ENCODE data around the gene C7orf57.

The C7orf57 gene

GRCh38 chr7:48006866-48007265, 28.5 kb upstream of the C7orf57 start:
- no peak for TF ChIP-seq SP1 (IDR thresholded peaks at IDR 0.05)
- TF ChIP-seq SUZ12 (IDR thresholded peaks at IDR 0.05): no peak
- TF ChIP-seq PKNOX1 (IDR thresholded peaks at IDR 0.05): no peak
- no peak for TF ChIP-seq FOXA1 (IDR thresholded peaks at IDR 0.05)
- TF ChIP-seq HDGF (IDR thresholded peaks at IDR 0.05; ENCODE audit: borderline replicate concordance): no peak
- no peak for TF ChIP-seq TARDBP (IDR thresholded peaks at IDR 0.05)
- TF ChIP-seq FOXM1 (IDR thresholded peaks at IDR 0.05; ENCODE audit: borderline replicate concordance): no peak
- no peak for TF ChIP-seq ELF4 (IDR thresholded peaks at IDR 0.05)
- no peak for TF ChIP-seq ARNT (IDR thresholded peaks at IDR 0.05)
- no peak for TF ChIP-seq L3MBTL2 (conservative IDR thresholded peaks at IDR 0.05)
- no peak for TF ChIP-seq ZNF384 (IDR thresholded peaks at IDR 0.05)
- no peak for TF ChIP-seq NFRKB (IDR thresholded peaks at IDR 0.05)
- no peak for TF ChIP-seq CTBP1 (IDR thresholded peaks at IDR 0.05; ENCODE audit: borderline replicate concordance)
- no peak for TF ChIP-seq FOXK2 (IDR thresholded peaks at IDR 0.05)
- TF ChIP-seq LEF1 (IDR thresholded peaks at IDR 0.05; ENCODE audit: borderline replicate concordance): no peak
- no peak for TF ChIP-seq BHLHE40 (IDR thresholded peaks at IDR 0.05; ENCODE audit: borderline replicate concordance)
- no peak for DNase-seq (ENCODE audit: extremely low spot score)
- POLR2A ChIA-PET: no interaction called here
- CTCF ChIA-PET: no interaction called here

- ChIA-PET POLR2A (no interaction called here), CTCF (no interaction called here)
- no peak for DNase-seq (ENCODE audit: extremely low spot score)
- TF ChIP-seq ELF4 (IDR thresholded peaks at IDR 0.05) (no peak), FOXA1 (IDR thresholded peaks at IDR 0.05) (no peak), L3MBTL2 (conservative IDR thresholded peaks at IDR 0.05) (no peak), CTBP1 (IDR thresholded peaks at IDR 0.05; ENCODE audit: borderline replicate concordance) (no peak), PKNOX1 (IDR thresholded peaks at IDR 0.05) (no peak), TARDBP (IDR thresholded peaks at IDR 0.05) (no peak), BHLHE40 (IDR thresholded peaks at IDR 0.05; ENCODE audit: borderline replicate concordance) (no peak), LEF1 (IDR thresholded peaks at IDR 0.05; ENCODE audit: borderline replicate concordance) (no peak), SUZ12 (IDR thresholded peaks at IDR 0.05) (no peak), ARNT (IDR thresholded peaks at IDR 0.05) (no peak), SP1 (IDR thresholded peaks at IDR 0.05) (no peak), FOXM1 (IDR thresholded peaks at IDR 0.05; ENCODE audit: borderline replicate concordance) (no peak), HDGF (IDR thresholded peaks at IDR 0.05; ENCODE audit: borderline replicate concordance) (no peak), ZNF384 (IDR thresholded peaks at IDR 0.05) (no peak), FOXK2 (IDR thresholded peaks at IDR 0.05) (no peak), NFRKB (IDR thresholded peaks at IDR 0.05) (no peak)
Measured at GRCh38 chr7:48009257-48009656, 26.1 kb upstream of the C7orf57 start.

GRCh38 chr7:48009954-48010353, 25.4 kb upstream of the C7orf57 start:
- POLR2A ChIA-PET: no interaction called here
- CTCF ChIA-PET: no interaction called here
- no peak for DNase-seq (ENCODE audit: extremely low spot score)

GRCh38 chr7:48011323-48011722, 24.0 kb upstream of the C7orf57 start:
- ChIA-PET POLR2A (no interaction called here), CTCF (no interaction called here)
- no peak for TF ChIP-seq HDGF (IDR thresholded peaks at IDR 0.05; ENCODE audit: borderline replicate concordance)
- no peak for TF ChIP-seq FOXM1 (IDR thresholded peaks at IDR 0.05; ENCODE audit: borderline replicate concordance)
- TF ChIP-seq CTBP1 (IDR thresholded peaks at IDR 0.05; ENCODE audit: borderline replicate concordance): no peak
- no peak for TF ChIP-seq BHLHE40 (IDR thresholded peaks at IDR 0.05; ENCODE audit: borderline replicate concordance)
- TF ChIP-seq SP1 (IDR thresholded peaks at IDR 0.05): no peak
- no peak for TF ChIP-seq L3MBTL2 (conservative IDR thresholded peaks at IDR 0.05)
- no peak for TF ChIP-seq LEF1 (IDR thresholded peaks at IDR 0.05; ENCODE audit: borderline replicate concordance)
- TF ChIP-seq FOXK2 (IDR thresholded peaks at IDR 0.05): no peak
- TF ChIP-seq ARNT (IDR thresholded peaks at IDR 0.05): no peak
- no peak for TF ChIP-seq ELF4 (IDR thresholded peaks at IDR 0.05)
- no peak for TF ChIP-seq NFRKB (IDR thresholded peaks at IDR 0.05)
- no peak for TF ChIP-seq PKNOX1 (IDR thresholded peaks at IDR 0.05)
- DNase-seq (ENCODE audit: extremely low spot score): no peak

More at GRCh38 chr7:48009954-48010353, 25.4 kb upstream of the C7orf57 start:
- TF ChIP-seq ZNF384 (IDR thresholded peaks at IDR 0.05): no peak
- TF ChIP-seq SUZ12 (IDR thresholded peaks at IDR 0.05): no peak

GRCh38 chr7:48011951-48012350, 23.4 kb upstream of the C7orf57 start:
- no peak for DNase-seq (ENCODE audit: extremely low spot score)
- ChIA-PET POLR2A (no interaction called here), CTCF (no interaction called here)
- TF ChIP-seq TARDBP (IDR thresholded peaks at IDR 0.05) (no peak), ARNT (IDR thresholded peaks at IDR 0.05) (no peak), BHLHE40 (IDR thresholded peaks at IDR 0.05; ENCODE audit: borderline replicate concordance) (no peak), LEF1 (IDR thresholded peaks at IDR 0.05; ENCODE audit: borderline replicate concordance) (no peak)

GRCh38 chr7:48016641-48017040, 18.7 kb upstream of the C7orf57 start:
- TF ChIP-seq TARDBP (IDR thresholded peaks at IDR 0.05) (no peak), LEF1 (IDR thresholded peaks at IDR 0.05; ENCODE audit: borderline replicate concordance) (no peak), HDGF (IDR thresholded peaks at IDR 0.05; ENCODE audit: borderline replicate concordance) (no peak), SUZ12 (IDR thresholded peaks at IDR 0.05) (no peak), FOXK2 (IDR thresholded peaks at IDR 0.05) (no peak), ZNF384 (IDR thresholded peaks at IDR 0.05) (no peak), ELF4 (IDR thresholded peaks at IDR 0.05) (no peak), L3MBTL2 (conservative IDR thresholded peaks at IDR 0.05) (no peak), FOXA1 (IDR thresholded peaks at IDR 0.05) (no peak), FOXM1 (IDR thresholded peaks at IDR 0.05; ENCODE audit: borderline replicate concordance) (no peak), ARNT (IDR thresholded peaks at IDR 0.05) (no peak), BHLHE40 (IDR thresholded peaks at IDR 0.05; ENCODE audit: borderline replicate concordance) (no peak)
- ChIA-PET POLR2A (no interaction called here), CTCF (no interaction called here)
- DNase-seq (ENCODE audit: extremely low spot score): no peak

Data from HEK293T (cell line).